ENCODE data around the gene CDKN2AIP.

The CDKN2AIP gene, protein sequence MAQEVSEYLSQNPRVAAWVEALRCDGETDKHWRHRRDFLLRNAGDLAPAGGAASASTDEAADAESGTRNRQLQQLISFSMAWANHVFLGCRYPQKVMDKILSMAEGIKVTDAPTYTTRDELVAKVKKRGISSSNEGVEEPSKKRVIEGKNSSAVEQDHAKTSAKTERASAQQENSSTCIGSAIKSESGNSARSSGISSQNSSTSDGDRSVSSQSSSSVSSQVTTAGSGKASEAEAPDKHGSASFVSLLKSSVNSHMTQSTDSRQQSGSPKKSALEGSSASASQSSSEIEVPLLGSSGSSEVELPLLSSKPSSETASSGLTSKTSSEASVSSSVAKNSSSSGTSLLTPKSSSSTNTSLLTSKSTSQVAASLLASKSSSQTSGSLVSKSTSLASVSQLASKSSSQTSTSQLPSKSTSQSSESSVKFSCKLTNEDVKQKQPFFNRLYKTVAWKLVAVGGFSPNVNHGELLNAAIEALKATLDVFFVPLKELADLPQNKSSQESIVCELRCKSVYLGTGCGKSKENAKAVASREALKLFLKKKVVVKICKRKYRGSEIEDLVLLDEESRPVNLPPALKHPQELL

DNA sequence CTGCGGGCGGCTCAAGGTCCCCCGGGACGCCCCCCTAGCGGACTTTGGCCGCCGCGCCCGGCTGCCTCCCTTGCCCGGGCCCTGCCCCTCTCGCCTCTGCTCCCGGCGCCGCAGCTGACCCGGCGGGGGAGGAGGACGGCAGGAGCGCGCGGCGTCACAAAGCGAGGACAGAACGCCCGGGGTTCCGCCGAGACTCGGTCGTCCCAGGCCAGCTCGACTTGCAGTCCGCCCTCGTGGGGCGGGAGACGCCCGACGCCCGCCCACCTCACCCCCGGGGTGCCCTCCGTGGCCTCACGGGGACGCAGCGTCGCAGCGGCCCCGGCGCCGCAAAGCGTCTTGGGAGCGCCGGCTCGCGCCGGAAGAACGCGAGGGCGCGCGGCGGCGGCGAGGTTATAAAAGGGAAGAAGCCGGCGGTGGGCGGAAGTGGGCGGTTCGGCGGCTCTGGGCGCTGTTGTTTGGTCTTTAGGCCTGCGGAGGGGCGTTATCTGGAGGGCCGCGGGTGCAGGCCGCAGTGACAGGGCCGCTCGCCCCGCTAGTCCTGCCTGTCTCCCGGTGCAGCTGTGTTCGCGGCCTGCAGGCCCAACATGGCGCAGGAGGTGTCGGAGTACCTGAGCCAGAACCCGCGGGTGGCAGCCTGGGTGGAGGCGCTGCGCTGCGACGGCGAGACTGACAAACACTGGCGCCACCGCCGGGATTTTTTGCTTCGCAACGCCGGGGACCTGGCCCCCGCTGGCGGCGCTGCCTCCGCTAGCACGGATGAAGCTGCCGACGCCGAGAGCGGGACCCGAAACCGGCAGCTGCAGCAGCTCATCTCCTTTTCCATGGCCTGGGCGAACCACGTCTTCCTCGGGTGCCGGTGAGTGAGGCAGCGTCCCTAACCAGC is at the start of gene CDKN2AIP:
TSS of gene CDKN2AIP (plus strand) at position 423 of the 883 bp plus-strand sequence. CDS start at position 585, 162 bp downstream.
- DNase-seq (ENCODE audit: low spot score): peak; percentile 34

DNA sequence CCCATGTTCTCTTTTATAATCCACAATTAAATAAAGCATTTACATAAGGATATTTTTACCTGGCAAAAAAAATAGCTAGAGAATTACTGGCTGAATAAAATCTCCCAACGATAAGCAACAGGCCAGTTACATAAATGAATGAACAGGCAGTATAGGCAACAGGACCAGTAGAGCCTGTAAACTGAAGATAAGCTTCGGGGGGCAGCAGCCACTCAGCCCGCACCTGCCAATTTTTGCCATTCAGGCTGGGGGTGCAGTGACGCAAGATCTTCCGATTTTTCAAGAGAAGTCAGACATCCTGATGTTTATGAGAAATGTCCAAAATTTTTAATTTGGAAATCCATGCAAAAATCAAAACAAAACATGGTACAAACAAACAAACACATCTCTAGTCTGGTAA is 49.0 kb upstream of the CDKN2AIP start:
- DNase-seq (ENCODE audit: low spot score): no peak

DNA sequence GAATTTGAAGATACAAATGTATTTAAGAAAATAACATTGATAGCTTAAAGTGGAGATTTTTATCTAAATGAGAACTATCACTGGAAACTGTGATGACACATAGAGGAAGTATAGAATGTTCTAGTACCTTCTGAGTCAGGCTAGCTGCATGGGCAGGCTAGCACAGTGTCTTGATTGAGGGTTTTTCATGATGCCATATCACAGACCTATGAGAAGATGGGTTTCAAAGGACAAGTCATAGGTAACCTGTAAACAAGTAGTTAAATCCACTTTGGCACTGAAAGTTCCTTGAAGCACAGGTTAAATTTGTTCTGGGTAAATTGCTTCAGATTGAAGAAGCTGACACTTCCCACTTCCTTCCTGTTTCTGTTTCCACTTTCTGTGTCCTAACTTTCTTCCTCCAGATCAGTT is 48.2 kb upstream of the CDKN2AIP start:
- no peak for DNase-seq (ENCODE audit: low spot score)

DNA sequence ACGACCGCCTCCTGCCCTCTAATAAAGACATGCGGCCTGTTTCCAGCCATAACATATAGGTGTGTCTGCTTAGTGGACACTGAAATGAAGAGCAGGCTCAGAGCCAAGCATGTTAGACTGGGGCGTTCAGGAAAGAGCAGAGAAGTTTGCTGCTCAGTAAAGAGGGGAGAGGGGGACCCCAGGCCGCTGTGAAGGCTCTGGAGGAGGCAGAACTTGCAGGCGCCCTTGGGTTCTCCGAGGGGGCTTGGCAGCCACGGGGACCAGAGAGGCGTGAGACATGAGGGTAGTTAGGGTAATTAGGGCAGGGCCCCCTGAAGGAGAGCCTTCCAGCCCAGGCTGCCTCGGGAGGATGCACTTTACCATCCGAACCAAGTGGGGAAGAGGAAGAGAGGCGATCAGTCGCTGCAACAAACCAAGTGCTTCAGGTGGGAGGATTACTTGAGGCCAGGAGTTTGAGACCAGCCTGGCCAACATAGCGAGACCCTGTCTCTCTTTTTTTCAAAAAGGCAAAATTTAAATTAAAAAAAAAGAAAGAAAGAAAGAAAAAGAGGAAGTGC is 46.6 kb upstream of the CDKN2AIP start:
- no peak for DNase-seq (ENCODE audit: low spot score)

DNA sequence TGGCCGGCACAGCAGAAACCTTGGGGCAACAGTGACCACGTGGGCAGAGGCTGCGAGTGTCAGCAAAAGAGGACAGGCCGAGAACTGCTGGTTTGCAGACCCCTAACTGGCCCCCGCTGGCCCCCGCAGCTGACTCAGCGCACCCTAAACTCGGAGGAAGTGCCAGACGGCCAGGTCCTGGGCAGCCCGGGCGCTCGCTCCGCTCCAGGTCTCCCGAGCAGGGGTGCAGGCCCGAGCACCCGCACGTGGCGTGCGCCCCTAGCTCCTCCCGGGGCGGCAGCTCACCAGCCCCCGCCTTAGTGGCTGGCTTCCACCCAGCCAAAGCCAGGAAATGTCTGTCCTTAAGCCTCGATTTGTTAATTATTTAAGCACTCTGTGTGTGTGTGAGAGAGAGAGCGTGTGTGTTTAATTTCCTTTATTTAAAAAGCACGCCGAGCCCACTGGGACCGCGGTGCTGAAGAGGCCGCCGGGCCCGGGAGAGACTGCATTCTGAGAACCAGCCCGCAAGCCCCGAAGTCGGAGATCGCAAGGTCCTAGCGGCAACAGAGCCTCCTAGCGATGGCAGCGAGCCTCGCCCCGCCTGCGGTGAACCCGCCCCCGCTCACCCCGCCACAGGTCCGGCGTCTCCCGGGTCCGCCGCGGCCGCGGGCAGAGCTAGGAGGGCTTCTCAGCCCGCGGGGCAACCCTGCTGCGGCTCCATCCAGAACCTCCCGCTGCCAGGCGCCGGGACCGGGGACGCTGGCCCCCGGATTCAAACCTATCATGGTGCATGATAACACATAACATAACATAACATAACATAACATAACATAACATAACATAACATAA is 45.9 kb upstream of the CDKN2AIP start:
- DNase-seq (ENCODE audit: low spot score): peak; percentile 30

DNA sequence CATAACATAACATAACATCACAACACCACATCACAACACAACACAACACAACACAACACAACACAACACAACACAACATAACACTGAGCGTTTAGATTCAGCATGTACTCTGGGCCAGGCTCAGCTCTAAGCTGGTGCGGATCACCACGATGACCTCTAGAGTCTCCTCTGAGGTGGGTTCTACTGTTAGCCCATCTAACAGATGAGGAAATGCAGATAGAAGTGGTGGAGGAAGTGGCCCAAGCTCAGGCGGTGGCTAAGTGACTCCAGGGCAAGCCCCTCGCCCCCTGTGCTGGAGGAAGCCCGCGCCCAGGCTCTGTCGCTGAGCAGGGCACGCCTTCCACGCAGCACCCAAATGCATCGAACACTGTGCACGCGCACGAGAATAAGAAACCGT is 45.3 kb upstream of the CDKN2AIP start:
- DNase-seq (ENCODE audit: low spot score): no peak

DNA sequence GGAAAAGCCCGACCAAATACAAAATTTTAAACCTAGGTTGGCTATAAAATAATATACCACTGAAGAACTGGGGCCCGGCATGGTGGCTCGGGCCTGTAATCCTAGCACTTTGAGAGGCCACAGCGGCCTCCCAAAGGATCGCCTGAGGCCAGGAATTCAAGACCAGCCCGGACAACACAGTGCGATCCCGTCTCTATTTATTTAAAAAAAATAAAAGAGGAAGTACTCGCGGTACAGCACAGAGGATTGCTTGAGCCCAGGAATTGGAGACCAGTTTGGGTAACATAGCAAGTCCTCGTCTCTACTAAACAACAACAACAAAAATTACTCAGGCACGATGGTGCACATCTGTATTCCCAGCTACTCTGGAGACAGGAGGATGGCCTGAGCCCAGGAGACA is 44.8 kb upstream of the CDKN2AIP start:
- no peak for DNase-seq (ENCODE audit: low spot score)

DNA sequence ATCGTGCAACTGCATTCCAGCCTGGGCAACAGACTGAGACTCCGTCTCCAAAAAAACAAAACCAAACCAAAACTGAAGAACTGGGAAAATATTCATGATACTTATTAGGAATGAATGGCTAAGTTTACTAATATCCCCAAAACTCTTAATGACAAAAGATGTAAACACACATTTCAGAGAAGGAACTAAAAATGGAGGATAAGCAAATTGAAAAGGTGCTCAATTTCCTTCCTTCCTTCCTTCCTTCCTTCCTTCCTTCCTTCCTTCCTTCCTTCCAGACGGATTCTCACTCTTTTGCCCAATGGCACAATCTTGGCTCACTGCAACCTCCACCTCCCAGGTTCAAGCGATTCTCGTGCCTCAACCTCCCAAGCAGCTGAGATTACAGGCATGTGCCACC is 44.4 kb upstream of the CDKN2AIP start:
- DNase-seq (ENCODE audit: low spot score): no peak

DNA sequence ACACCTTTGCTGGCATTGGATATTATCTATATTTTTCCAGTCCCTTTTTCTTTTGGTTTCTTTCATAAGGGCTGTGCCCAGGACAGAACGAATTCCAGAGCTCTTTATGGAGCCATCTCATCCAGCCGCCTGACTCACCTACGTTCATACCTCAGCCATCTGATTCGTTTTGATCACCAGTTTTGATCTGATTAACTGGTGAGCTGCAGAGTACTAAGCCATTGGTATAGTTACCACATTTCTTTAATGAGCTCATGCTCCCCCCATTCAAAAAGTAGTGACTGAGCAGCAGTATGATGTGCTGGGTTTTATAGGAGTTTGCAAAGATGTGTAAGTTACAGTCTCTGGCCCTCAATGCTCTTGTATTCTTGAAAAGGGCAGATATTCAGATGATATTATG is 43.0 kb upstream of the CDKN2AIP start:
- no peak for DNase-seq (ENCODE audit: low spot score)

DNA sequence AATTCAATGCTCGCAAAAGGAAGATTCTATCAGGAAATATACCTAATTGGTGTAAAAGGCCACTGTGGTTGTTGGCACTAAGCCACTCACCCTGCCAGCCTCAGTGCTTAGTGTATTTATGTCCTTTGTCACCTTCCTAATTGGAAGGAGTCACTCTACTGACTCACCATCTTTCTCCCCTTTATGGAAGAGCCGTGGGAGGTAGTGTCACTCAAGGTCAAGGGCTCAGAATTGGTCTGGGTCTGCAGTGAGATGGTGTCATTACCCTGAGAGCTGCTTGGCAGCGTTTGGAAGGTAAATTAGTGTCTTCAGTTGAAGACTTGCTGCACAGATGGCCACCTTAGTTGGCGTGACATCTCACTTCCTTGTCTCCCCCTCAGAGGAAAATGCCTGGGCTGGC is 41.7 kb upstream of the CDKN2AIP start:
- no peak for DNase-seq (ENCODE audit: low spot score)

DNA sequence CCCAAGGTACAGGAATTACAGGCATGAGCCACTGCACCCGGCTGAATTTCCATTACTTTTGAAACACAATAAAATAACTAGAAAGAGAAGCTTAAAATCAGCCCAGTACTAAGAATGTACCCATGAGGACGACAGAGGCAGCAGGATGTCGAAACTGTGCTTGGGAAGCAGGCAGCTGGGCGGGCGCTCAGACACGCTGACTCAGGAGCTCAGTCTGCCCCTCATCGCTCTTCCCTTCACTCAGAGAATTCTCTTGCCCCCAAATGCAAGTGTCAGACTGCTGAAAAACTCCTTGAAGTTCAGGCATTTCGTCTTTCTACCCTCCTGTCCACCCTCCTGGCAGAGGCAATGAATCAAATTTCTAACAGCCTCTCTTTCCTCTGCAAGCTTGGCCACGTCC is 41.0 kb upstream of the CDKN2AIP start:
- no peak for DNase-seq (ENCODE audit: low spot score)

DNA sequence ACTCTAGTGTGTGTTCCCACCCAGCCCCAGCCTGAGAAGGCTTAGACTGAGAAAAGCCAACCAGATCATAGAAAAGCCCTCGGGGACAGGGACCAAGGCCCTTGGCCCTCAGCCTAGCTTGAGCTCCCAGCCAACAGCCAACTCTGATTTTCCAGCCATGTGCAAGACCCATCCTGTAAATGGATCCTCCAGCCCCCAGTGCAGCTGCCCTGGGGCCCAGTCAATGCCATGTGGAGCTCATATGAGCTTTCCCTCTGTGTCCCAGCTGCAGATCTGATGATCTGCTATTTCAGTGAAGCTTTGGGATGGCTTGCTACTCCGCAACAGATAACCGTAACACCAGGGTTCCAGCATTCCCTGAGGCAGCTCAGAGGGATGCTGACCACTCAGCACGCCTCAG is 40.5 kb upstream of the CDKN2AIP start:
- no peak for DNase-seq (ENCODE audit: low spot score)

DNA sequence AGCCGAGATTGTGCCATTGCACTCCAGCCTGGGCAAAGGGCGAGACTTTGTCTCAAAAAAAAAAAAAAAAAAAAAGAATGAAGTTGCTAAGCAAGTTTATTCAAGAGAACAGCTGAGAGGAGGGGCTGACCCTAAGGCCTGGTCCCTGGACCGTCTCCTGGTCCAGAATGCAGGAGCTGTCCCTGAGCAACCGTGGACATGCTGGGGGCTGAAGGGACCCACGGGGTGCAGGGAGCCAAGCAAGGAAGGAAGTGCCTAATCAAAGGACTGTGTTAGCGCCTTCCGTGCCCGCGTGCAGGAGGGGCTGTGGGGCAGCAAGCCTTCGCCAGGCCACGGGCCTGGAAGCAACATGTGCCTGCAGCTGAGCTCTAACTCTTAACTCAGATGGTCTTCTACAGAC is 39.1 kb upstream of the CDKN2AIP start:
- DNase-seq (ENCODE audit: low spot score): no peak

DNA sequence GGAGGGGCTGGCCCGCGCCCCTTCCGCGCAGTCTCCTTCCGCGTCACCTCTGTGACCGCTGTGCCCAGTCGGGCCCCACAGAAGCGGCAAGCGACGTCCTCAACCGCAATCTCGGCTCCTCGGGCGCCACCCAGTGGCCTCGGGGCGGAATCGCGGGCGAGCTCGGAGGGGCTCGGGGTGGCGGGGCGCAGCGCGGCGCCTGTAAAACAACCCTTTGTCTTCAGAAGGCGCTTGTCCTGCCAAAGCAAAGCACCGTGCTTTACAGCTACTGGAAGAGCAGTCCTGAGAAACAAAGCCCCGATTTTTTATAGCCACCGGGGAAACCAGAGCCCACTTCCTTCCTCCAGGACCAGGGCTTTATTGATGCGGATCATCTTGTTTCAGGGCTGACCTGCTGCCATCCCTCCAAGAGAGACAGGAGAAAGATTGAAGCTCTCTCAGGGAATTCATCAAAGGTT is 37.3 kb upstream of the CDKN2AIP start:
- peak; percentile 27 for DNase-seq (ENCODE audit: low spot score)

DNA sequence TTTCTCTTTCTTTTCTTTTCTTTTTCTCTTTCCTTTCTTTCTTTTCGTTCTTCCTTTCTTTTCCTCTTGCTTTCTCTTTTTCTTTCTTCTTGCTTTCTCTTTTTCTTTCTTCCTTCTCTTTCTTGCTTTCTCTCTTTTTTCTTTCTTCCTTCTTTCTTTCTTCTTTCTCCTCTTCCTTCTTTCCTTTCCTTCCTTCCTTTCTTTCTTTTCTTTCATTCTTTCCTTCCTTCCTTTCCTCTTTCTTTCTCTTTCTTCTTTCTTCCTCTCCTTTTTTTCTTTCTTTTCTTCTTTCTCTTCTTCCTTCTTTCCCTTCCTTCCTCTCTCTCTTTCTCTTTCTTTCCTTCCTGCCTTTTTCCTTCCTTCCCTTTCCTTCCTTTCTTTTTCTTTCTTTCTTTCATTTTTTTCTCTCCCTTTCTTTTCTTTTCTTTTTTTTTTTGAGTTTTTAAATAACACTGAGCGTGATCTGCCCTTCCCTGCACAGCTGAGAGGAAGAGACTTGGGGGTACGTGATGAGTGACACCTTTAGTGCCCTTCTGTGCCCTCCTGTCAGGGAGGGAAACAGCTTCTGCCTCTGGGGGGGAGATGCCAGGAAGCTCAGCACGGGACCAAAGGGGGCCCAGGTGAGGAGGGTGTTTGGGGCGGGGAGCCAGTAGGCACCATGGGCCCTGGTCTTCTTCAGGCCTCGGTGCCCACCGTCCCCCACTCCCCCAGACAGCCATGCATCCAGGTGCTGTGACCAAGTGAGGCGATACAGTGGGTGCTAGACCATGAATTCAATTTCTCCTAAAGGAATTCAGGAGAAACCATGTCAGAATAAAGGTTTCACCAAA is 36.6 kb upstream of the CDKN2AIP start:
- no peak for DNase-seq (ENCODE audit: low spot score)

DNA sequence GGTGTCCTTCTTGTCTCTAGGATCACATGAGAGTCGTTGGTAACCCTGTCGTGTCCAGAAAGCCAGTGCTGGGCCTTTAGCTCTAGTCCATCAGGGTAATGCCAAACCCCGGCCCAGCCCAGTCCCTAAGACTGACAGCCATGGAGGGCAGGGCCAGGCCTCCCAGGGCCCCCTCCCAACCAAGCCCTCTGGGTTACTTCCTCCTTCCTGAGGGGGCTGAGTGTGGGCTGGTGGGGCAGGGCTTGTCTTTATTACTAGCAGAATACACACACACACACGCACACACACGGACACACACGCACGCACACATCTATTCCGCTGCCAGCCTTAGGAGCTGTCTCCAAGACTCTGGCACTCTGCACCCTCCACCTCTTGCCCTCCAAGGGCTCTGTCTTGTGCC is 35.6 kb upstream of the CDKN2AIP start:
- no peak for DNase-seq (ENCODE audit: low spot score)

DNA sequence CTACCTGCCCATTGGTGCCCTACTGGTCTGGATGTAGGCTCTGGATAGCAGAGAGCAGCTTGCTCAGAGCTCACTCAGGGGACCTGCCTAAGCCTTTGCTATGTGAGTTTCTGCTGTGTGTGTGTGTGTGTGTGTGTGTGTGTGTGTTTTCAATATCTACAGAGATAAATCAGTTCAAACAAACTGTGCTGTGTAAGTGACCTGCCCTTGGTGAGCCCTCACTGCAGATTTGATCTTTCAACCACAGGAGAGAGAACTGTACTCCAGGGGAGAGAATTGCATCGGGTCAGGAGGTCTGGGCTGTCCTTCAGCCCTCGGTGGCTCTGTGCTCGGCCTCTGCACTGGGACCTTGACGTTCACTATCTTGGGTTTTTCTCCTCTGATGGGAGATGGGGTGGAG is 35.0 kb upstream of the CDKN2AIP start:
- DNase-seq (ENCODE audit: low spot score): peak; percentile 5

DNA sequence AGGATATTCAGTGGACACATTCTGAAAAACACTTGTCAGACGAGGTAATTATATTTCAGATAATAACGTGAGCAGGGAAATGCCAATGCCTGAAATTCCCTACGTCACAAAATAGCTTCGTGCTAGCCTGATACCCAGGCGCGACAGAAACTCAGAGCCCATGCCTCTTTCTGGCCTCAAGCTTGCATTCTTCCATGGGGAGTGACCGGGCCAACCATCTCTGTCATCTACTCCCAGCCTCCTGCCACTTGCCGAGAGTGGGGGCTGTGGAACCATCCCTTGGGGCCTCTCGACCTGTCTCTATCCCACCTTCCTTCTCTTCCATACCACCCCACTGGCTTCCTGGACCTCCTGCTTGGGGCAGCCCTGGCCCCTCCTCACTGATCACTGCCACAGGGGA is 34.5 kb upstream of the CDKN2AIP start:
- DNase-seq (ENCODE audit: low spot score): no peak

DNA sequence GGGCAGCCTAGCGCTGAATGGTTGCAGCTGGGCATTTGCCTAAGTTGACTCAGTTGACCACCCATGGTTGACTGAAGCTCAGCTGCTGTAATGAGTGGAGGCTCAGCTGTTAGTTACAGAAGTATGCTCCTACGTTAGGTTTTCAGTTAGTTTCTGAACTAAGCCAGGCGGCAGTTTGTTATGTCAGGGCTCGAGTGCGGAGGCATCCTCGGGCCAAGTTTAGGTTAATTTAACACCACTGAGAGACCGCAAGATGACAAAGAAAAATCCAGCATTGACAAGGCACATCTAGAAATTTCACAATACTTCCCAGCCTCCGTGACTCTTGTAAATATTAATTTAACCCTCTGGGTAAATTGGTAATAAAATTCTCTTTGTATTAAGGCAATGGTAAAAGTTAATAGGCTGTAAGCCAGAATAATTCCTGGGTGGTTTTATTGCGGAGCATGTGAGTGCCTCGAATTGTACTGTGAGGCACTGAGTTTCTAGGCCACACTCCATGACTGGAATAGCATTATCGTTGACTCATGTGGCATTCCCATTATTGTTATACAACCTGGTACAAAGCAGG is 33.1 kb upstream of the CDKN2AIP start:
- DNase-seq (ENCODE audit: low spot score): no peak

DNA sequence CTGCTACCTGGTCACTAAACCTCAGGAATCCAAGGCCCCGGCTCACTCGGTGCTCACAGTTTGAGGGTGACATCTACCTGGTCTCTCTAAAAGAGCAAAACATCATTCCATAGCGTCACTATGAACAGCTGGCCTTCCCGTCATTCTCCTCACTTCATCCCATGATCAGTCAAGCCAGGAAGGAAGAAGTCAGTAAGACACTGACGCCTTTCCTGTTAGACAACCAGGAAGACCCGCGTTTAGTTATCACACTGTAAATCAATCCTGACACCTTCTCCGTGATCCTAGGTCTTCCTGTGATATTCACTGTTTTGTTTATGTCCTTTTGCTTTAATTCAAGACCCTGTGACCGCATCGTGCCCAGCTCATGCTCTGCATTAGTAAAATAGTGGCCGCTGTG is 31.6 kb upstream of the CDKN2AIP start:
- no peak for DNase-seq (ENCODE audit: low spot score)
